HepG2 (cell line): Measurements from ENCODE around the gene EOLA1. TPM values are rescaled to one million over a fixed set of nuclear protein-coding genes. Genes with fewer than 3 reads are reported as not detected.

Experiments
- EED ChIP-seq: sonication (generic); formaldehyde crosslinking; IDR thresholded peaks from 2 replicates; pipeline ENCODE4 v1.5.0; 2020; ENCODE audit warnings: mild to moderate bottlenecking, missing genetic modification reagents
- ELF1 ChIP-seq: sonication (generic); formaldehyde crosslinking; IDR thresholded peaks from 2 replicates; pipeline ENCODE4 v1.4.0; 2020; ENCODE audit warnings: missing genetic modification reagents
- HNRNPK ChIP-seq: fragments of 200-400 bp; formaldehyde crosslinking; IDR thresholded peaks from 2 replicates; pipeline ENCODE4 v1.6.1; 2018; ENCODE audit warnings: low read length, low read depth, moderate library complexity, mild to moderate bottlenecking; ENCODE audit not compliant: poor library complexity, severe bottlenecking
- NCOA5 ChIP-seq: sonication (generic); formaldehyde crosslinking; IDR thresholded peaks from 2 replicates; pipeline ENCODE4 v1.4.0; 2020; ENCODE audit warnings: missing genetic modification reagents
- NFAT5 ChIP-seq: sonication (generic); formaldehyde crosslinking; IDR thresholded peaks from 2 replicates; pipeline ENCODE4 v1.4.0; 2020; ENCODE audit warnings: missing genetic modification reagents
- NFE2L1 ChIP-seq: sonication (generic); formaldehyde crosslinking; IDR thresholded peaks from 2 replicates; pipeline ENCODE4 v1.4.0; 2020; ENCODE audit warnings: missing genetic modification reagents, mild to moderate bottlenecking, borderline replicate concordance
- PRPF4 ChIP-seq: fragments of 200-400 bp; formaldehyde crosslinking; IDR thresholded peaks from 2 replicates; pipeline ENCODE4 v1.6.1; 2016; ENCODE audit warnings: low read length, low read depth; ENCODE audit not compliant: poor library complexity, severe bottlenecking
- SATB2 ChIP-seq: sonication (generic); formaldehyde crosslinking; IDR thresholded peaks from 2 replicates; pipeline ENCODE4 v1.5.0; 2020; ENCODE audit warnings: missing genetic modification reagents
- SOX6 ChIP-seq, 2 experiments: fragments of 450-650 bp in 1 of 2; sonication (generic) in 1 of 2; formaldehyde crosslinking in 1 of 2; IDR thresholded peaks; 2 replicates each; pipeline versions ENCODE4 v1.4.0 to v1.6.1; 2017 to 2020; ENCODE audit warnings: antibody characterized with exemption in 1 of 2, mild to moderate bottlenecking in 1 of 2, missing genetic modification reagents in 1 of 2
- TAF15 ChIP-seq: fragments of 200-400 bp; formaldehyde crosslinking; IDR thresholded peaks from one replicate; pipeline ENCODE4 v1.6.1; 2018; ENCODE audit warnings: mild to moderate bottlenecking, low read depth, low read length; ENCODE audit not compliant: poor library complexity, severe bottlenecking
- YY1 ChIP-seq: IDR thresholded peaks from 2 replicates; pipeline ENCODE4 v1.6.1; 2011; ENCODE audit warnings: low read length, low read depth, moderate library complexity, mild to moderate bottlenecking; ENCODE audit not compliant: insufficient read depth, insufficient replicate concordance
- ZBTB4 ChIP-seq: sonication (generic); formaldehyde crosslinking; IDR thresholded peaks from 2 replicates; pipeline ENCODE4 v1.4.0; 2020; ENCODE audit warnings: missing genetic modification reagents, mild to moderate bottlenecking, borderline replicate concordance
- ZNF232 ChIP-seq: sonication (generic); formaldehyde crosslinking; IDR thresholded peaks from 2 replicates; pipeline ENCODE4 v1.4.0; 2020; ENCODE audit warnings: missing genetic modification reagents, borderline replicate concordance
- ZNF331 ChIP-seq: sonication (generic); formaldehyde crosslinking; IDR thresholded peaks from 2 replicates; pipeline ENCODE4 v1.4.0; 2020; ENCODE audit warnings: missing genetic modification reagents
- polyA plus RNA-seq, 8 experiments: library from polyadenylated mRNA; depleted of rRNA in 3 of 8; stranded (reverse) in 7 of 8; unstranded in 1 of 8; fragments of >200 nt; fragmentation: Illumina TruSeq in 4 of 8; extraction: Trizol in 4 of 8; gene quantifications; 2 replicates each; pipeline versions ENCODE4 v1.2.1 to v1.2.3, GENCODE V29; 2011 to 2016; ENCODE audit warnings: low read depth in 4 of 8, missing spikeins in 1 of 8, mixed read lengths in 1 of 8; ENCODE audit not compliant: insufficient read depth in 1 of 8
- total RNA-seq, 5 experiments: library from RNA; depleted of rRNA; stranded (reverse); fragments of >200 nt; fragmentation: Illumina TruSeq; extraction: Trizol; gene quantifications; 2 replicates each; pipeline ENCODE4 v1.2.3, GENCODE V29; 2016; ENCODE audit warnings: low read depth in 1 of 5

Gene EOLA1
- total and polyA plus RNA-seq, 2 of the 13 experiments (the other 11 are each of a cell fraction or from before 2014, with no cell fraction given), result 6.5 to 9.6 TPM

- no peak for TF ChIP-seq EED (CRISPR knock-in tag)
- TF ChIP-seq SOX6 (IDR thresholded peaks at IDR 0.05), result no peak
- peak; percentile 60 for TF ChIP-seq SOX6 (CRISPR knock-in tag; IDR thresholded peaks at IDR 0.05)
- TF ChIP-seq ZNF232 (CRISPR knock-in tag), result 0 out of 2 replicates have a peak, but pooled peaks have one; percentile 29
- TF ChIP-seq SATB2 (CRISPR knock-in tag), result no peak
- TF ChIP-seq TAF15, result no peak
- TF ChIP-seq NFAT5 (CRISPR knock-in tag), result no peak
- TF ChIP-seq NFE2L1 (CRISPR knock-in tag), result no peak
- no peak for TF ChIP-seq PRPF4
- TF ChIP-seq YY1, result no peak
- TF ChIP-seq ELF1, result peak; percentile 72; the same call in 1 of the 2 replicates
- TF ChIP-seq ZBTB4 (CRISPR knock-in tag), result no peak
- TF ChIP-seq HNRNPK, result no peak
- no peak for TF ChIP-seq ZNF331 (CRISPR knock-in tag)
- no peak for TF ChIP-seq NCOA5 (CRISPR knock-in tag)
These were observed at the start of gene EOLA1 (continued) for GRCh38 chrX:149540621-149541520.
